Left ventricle myocardium inferior (tissue), 1 donor: ENCODE measurements around the gene POU6F1. TPM values are rescaled to one million over a fixed set of nuclear protein-coding genes. Genes with fewer than 3 reads are reported as not detected.

ENCODE experiments used
- DNase-seq: peaks from one replicate; pipeline ENCODE4 v3.0.0-alpha.2; 2020
- H3K27ac ChIP-seq: fragments of 200-600 bp; replicated peaks from 2 replicates; pipeline ENCODE4 v1.8.0; 2021
- H3K27me3 ChIP-seq: fragments of 200-600 bp; 2 replicates; pipeline ENCODE4 v1.8.0; 2021; ENCODE audit warnings: low read depth
- H3K36me3 ChIP-seq: fragments of 200-600 bp; 2 replicates; pipeline ENCODE4 v1.8.0; 2021
- H3K4me1 ChIP-seq: fragments of 200-600 bp; 2 replicates; pipeline ENCODE4 v1.8.0; 2021
- H3K4me3 ChIP-seq: fragments of 200-600 bp; 2 replicates; pipeline ENCODE4 v1.8.0; 2021; ENCODE audit warnings: mild to moderate bottlenecking, moderate library complexity
- H3K9me3 ChIP-seq: fragments of 200-600 bp; replicated peaks from 2 replicates; pipeline ENCODE4 v1.8.0; 2021
- intact Hi-C: fragments of 100-400 bp; cut with micrococcal nuclease; formaldehyde crosslinking; loops from one replicate; pipeline ENCODE4 v1.11.0; 2022
- total RNA-seq: library from RNA; stranded (reverse); fragmentation: NEBNext Ultra II Directional; extraction: Animal tissue kit (Norgen Biotek cat#: 25700); gene quantifications from one replicate; pipeline ENCODE4 v1.2.1, GENCODE V29; 2021
- TF ChIP-seq, protein P1 (sequence below): fragments of 200-600 bp; IDR thresholded peaks from 2 replicates; pipeline ENCODE4 v1.8.0; 2021; ENCODE audit warnings: antibody characterized with exemption, mild to moderate bottlenecking, borderline replicate concordance
- donor health status: DM: no; HTN: yes; CAD: no; lungs with severe emphysema.

POU6F1 gene
- total RNA-seq, 1 donor from 2014 or later: 9.9 TPM

DNA sequence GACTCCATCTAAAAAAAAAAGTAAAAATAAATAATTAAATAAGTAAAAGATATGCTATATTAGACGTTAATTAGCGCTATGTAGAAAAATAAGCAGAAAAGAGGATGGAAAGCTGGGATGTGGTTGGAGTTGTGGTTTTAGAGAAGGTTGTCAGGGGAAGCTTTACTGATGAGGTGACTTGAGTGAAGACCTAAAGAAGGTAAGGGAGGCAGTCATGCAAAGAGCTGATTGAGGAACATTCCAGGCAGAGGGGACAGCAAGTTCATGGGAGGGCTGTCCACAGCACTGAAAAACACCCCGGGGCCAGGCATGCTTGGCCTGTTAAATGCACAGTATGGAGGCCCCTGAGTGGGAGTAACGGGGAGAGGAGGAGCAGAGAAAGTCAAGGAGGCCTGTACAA, 36.7 kb upstream of the POU6F1 start:
- Histone ChIP-seq H3K4me3 (no peak overlapping the region), H3K27me3 (no peaks in the 10 kb centered on the region), H3K4me1 (no peaks in the 10 kb centered on the region), H3K9me3 (no peaks in the 10 kb centered on the region), H3K27ac (no peak overlapping the region), H3K36me3 (no peaks in the 10 kb centered on the region)
- intact Hi-C loops: no loop called here
- no peak for DNase-seq
- TF ChIP-seq, protein P1, sequence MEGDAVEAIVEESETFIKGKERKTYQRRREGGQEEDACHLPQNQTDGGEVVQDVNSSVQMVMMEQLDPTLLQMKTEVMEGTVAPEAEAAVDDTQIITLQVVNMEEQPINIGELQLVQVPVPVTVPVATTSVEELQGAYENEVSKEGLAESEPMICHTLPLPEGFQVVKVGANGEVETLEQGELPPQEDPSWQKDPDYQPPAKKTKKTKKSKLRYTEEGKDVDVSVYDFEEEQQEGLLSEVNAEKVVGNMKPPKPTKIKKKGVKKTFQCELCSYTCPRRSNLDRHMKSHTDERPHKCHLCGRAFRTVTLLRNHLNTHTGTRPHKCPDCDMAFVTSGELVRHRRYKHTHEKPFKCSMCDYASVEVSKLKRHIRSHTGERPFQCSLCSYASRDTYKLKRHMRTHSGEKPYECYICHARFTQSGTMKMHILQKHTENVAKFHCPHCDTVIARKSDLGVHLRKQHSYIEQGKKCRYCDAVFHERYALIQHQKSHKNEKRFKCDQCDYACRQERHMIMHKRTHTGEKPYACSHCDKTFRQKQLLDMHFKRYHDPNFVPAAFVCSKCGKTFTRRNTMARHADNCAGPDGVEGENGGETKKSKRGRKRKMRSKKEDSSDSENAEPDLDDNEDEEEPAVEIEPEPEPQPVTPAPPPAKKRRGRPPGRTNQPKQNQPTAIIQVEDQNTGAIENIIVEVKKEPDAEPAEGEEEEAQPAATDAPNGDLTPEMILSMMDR: no peak

DNA sequence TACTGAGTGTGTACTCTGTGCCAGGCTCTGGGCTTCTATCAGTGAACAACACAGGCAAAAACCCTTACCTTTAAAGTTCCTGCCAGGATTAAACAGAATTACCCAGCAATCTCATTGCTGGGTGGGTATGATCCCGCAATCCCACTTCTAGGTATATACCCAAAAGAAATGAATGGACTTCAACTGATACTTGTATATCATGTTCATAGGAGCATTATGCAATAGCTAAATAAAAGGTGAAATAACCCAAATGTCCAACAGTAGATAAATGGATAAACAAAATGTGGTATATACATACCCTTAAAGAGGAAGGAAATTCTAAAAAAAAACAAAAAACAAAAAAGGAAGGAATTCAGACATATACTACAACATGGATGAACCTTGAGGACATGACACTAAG, 35.4 kb upstream of the POU6F1 start:
- no peak overlapping the region for H3K4me3 ChIP-seq
- H3K9me3 ChIP-seq: no peaks in the 10 kb centered on the region
- intact Hi-C loops: no loop called here
- no peaks in the 10 kb centered on the region for H3K27me3 ChIP-seq
- TF ChIP-seq, protein P1: no peak
- no peak for DNase-seq
- no peak overlapping the region for H3K27ac ChIP-seq
- H3K4me1 ChIP-seq: no peaks in the 10 kb centered on the region
- H3K36me3 ChIP-seq: no peaks in the 10 kb centered on the region

DNA sequence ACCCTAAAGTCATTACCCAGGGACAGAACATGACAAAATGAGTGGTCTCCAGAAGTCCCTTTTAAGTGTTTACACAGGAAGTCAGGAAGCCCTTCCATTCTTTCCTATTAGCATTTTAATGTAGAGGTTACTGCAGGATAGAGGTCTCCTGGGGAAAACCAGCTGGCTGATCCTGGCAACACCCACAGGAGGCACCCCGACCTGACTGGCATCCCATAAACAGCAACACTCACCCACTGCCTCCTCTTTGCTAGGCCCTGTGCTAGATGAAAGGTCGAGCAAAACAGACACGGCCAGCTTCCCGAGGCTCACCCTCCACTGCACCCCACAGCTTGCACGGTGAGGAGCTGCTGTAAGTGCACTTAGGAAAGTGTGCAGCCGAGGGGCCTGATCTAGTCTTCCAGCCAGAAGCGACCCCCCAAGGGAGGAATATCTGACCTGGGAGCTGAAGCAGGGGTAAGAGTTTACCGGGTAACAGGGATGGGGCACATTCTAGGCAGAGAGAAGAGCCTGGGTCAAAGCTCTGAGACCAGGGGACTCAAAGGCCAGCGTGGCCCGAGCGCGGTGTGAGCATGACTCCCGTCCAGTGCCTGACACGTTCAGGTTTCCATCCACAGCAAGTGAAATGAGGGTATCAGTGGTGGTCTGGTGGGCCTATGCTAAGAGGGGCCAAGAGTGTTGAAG, 29.8 kb upstream of the POU6F1 start:
- H3K9me3 ChIP-seq: no peaks in the 10 kb centered on the region
- H3K4me1 ChIP-seq: peaks cover 33% of the 10 kb centered on the region
- intact Hi-C loops: no loop called here
- DNase-seq: no peak
- H3K27me3 ChIP-seq: no peaks in the 10 kb centered on the region
- TF ChIP-seq, protein P1: no peak
- peak overlapping the region; percentile 27 for H3K27ac ChIP-seq
- H3K4me3 ChIP-seq: no peak overlapping the region
- peaks cover 19% of the 10 kb centered on the region for H3K36me3 ChIP-seq

DNA sequence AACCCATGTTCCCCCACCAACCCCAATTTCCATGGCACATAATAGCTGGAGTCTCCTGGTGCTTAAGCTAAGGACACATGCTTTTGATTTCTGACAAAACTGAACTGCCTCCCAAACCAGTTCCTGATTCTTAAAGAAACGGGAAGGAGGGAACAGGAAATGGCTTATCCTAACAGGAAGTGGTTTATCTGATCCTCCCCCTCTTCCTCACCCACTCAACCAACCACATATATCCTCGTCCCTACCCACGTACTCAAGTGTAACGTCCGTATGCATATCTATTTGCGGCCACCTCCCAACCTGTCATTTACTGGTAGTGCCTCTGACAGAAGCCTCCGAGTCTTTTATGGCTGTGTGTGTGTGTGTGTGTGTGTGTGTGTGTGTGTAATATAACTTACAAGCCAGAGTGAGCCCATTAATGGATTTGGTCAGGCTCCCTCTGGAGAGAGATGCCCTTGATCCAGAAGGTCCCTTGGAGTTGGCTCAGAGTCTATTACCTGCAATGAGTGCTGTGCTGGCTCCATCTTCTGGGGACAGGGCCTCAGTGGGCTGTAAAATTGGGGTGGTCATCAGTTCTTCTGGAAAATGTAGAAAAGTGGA, 28.5 kb upstream of the POU6F1 start:
- peaks cover 32% of the 10 kb centered on the region for H3K36me3 ChIP-seq
- no peaks in the 10 kb centered on the region for H3K9me3 ChIP-seq
- intact Hi-C loops: no loop called here
- H3K4me3 ChIP-seq: no peak overlapping the region
- peak overlapping the region; percentile 51 for H3K27ac ChIP-seq
- DNase-seq: no peak
- H3K4me1 ChIP-seq: peaks cover 46% of the 10 kb centered on the region
- no peaks in the 10 kb centered on the region for H3K27me3 ChIP-seq
- TF ChIP-seq, protein P1: peak; percentile 25

DNA sequence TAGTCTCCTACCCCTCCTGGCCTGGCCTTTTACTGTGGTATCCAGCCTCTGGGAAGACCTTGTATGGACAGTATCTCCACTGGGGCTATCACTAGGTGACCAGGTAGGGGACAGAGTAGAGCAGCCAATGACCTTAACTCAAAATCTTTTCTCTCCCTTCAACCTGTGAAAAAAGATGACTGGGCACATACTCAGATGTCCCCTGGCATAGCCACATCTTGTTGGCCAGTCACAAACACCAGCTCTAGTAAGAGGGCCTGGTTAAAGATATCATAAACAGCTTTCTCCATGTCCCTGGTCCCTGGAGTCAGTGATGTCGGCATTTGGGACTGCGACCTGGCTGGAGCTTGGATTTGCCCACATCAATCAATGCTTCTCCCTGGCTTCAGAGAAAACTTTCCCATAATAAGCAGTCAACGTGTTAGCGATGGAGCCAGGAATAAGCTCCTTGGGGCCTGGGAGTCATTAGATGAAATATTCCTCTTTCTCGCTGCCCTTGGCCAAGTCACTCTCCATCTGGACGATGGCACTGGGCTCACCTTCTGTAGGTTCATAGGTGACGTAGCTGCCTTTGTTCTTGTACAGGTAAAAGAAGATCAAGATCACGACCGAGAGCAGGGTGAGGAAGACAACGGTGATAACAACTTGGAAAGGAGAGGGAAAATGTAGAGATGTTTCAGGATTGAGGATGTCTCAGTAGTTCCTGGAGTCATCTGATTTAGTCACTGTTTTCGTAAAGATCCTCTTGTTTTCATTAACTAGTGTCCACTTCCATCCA, 27.8 kb upstream of the POU6F1 start:
- Histone ChIP-seq H3K27me3 (no peaks in the 10 kb centered on the region), H3K4me1 (peaks cover 53% of the 10 kb centered on the region), H3K27ac (peak overlapping the region; percentile 51), H3K36me3 (peaks cover 39% of the 10 kb centered on the region), H3K4me3 (no peak overlapping the region), H3K9me3 (no peaks in the 10 kb centered on the region)
- TF ChIP-seq, protein P1: no peak
- no peak for DNase-seq
- intact Hi-C loops: no loop called here
